T-cell (primary cell): Measurements from ENCODE around the gene GALT. TPM values are rescaled to one million over a fixed set of nuclear protein-coding genes. Genes with fewer than 3 reads are reported as not detected.
A peak's percentile ranks its signal among the peaks of the same experiment; 100 is the strongest.

Source experiments
- ATAC-seq, 4 experiments: fragments of 200-7000 bp in 3 of 4; fragments of 150-1000 bp in 1 of 4; cut with Tn5 transposase; replicated peaks in 1 of 4; 1 replicate in 3 of 4; 2 replicates in 1 of 4; pipeline ENCODE4 v1.10.0; 2021; ENCODE audit warnings: moderate library complexity in 3 of 4, mild to moderate bottlenecking in 2 of 4, moderate number of reproducible peaks in 1 of 4
- CTCF ChIA-PET, 2 donors: fragments of 300-600 bp; sonication (Branson Sonifier 250); formaldehyde crosslinking; loops; one replicate each; lab custom pipeline; 2022; ENCODE audit warnings: antibody characterized with exemption in 2 of 2; lab: Charles Lee
- POLR2A ChIA-PET, 2 donors: fragments of 300-600 bp; sonication (Branson Sonifier 250); formaldehyde crosslinking; loops; one replicate each; lab custom pipeline; 2022; ENCODE audit warnings: antibody characterized with exemption in 2 of 2; lab: Charles Lee
- DNase-seq, 35 experiments: peaks; one replicate each; pipeline versions ENCODE4 v3.0.0 to v3.0.0-alpha.2; 2013 to 2023
- H3K27ac ChIP-seq: one replicate; pipeline ENCODE4 v1.5.1; 2013; ENCODE audit warnings: low read length
- H3K27me3 ChIP-seq, 2 experiments: replicated peaks in 1 of 2; 1 replicate in 1 of 2; 2 replicates in 1 of 2; pipeline versions ENCODE4 v1.6.1 to v1.7.0; 2013; ENCODE audit warnings: low read length in 1 of 2, mixed read lengths in 1 of 2; ENCODE audit not compliant: control insufficient read depth in 2 of 2, insufficient read depth in 2 of 2; ENCODE audit errors: extremely low read depth in 1 of 2
- H3K36me3 ChIP-seq, 2 donors: 1 replicate in 1 of 2; 2 replicates in 1 of 2; pipeline versions ENCODE4 v1.6.1 to v1.7.0; 2013; ENCODE audit warnings: low read length in 1 of 2; ENCODE audit not compliant: control insufficient read depth in 2 of 2, insufficient read depth in 1 of 2; ENCODE audit errors: extremely low read depth in 1 of 2
- H3K4me1 ChIP-seq, 2 experiments: 1 replicate in 1 of 2; 2 replicates in 1 of 2; pipeline versions ENCODE4 v1.6.1 to v1.7.0; 2013; ENCODE audit warnings: low read length in 2 of 2, mixed read lengths in 1 of 2; ENCODE audit not compliant: insufficient read depth in 2 of 2, control insufficient read depth in 1 of 2; ENCODE audit errors: extremely low read depth in 1 of 2
- H3K4me3 ChIP-seq, 2 donors: 1 replicate in 1 of 2; 2 replicates in 1 of 2; pipeline versions ENCODE4 v1.5.1 to v1.7.0; 2013; ENCODE audit warnings: mild to moderate bottlenecking in 2 of 2, low read length in 1 of 2, moderate library complexity in 1 of 2; ENCODE audit not compliant: control insufficient read depth in 1 of 2; ENCODE audit errors: extremely low read depth in 1 of 2
- H3K9me3 ChIP-seq: 2 replicates; pipeline ENCODE4 v1.7.0; 2013
- H3K27ac Mint-ChIP-seq, 2 donors: one replicate each; pipeline ENCODE4 v1.8.0; 2020 to 2021; ENCODE audit warnings: mild to moderate bottlenecking in 2 of 2, mixed read lengths in 2 of 2
- H3K27me3 Mint-ChIP-seq, 2 donors: one replicate each; pipeline ENCODE4 v1.8.0; 2021 to 2022; ENCODE audit warnings: mixed read lengths in 2 of 2
- H3K36me3 Mint-ChIP-seq: one replicate; pipeline ENCODE4 v1.8.0; 2021; ENCODE audit warnings: mixed read lengths
- H3K4me1 Mint-ChIP-seq, 3 donors: one replicate each; pipeline ENCODE4 v1.8.0; 2020 to 2022; ENCODE audit warnings: mixed read lengths in 3 of 3, mild to moderate bottlenecking in 1 of 3
- H3K4me3 Mint-ChIP-seq, 3 donors: one replicate each; pipeline ENCODE4 v1.8.0; 2020 to 2022; ENCODE audit warnings: mild to moderate bottlenecking in 3 of 3, mixed read lengths in 3 of 3, moderate library complexity in 3 of 3
- H3K9me3 Mint-ChIP-seq, 3 donors: one replicate each; pipeline ENCODE4 v1.8.0; 2020 to 2022; ENCODE audit warnings: mixed read lengths in 3 of 3
- WGBS: methylation state at CpG from one replicate; pipeline ENCODE4 v1.1.5; 2013; ENCODE audit warnings: missing lambda C conversion rate; ENCODE audit not compliant: insufficient coverage; 5-methylcytosine and 5-hydroxymethylcytosine counted together
- total RNA-seq, 35 experiments: library from RNA in 6 of 35; stranded (reverse) in 6 of 35; fragments of 120-200 nt in 1 of 35; gene quantifications; one replicate each; pipeline versions ENCODE4 v1.2.1 to v1.2.4 and lab custom pipeline; 2013 to 2026

The GALT gene
- total RNA-seq, 5 donors from 2014 or later (not counting 1 experiment from before 2014, with no cell fraction given): 177 to 255 (median 215) TPM

DNA sequence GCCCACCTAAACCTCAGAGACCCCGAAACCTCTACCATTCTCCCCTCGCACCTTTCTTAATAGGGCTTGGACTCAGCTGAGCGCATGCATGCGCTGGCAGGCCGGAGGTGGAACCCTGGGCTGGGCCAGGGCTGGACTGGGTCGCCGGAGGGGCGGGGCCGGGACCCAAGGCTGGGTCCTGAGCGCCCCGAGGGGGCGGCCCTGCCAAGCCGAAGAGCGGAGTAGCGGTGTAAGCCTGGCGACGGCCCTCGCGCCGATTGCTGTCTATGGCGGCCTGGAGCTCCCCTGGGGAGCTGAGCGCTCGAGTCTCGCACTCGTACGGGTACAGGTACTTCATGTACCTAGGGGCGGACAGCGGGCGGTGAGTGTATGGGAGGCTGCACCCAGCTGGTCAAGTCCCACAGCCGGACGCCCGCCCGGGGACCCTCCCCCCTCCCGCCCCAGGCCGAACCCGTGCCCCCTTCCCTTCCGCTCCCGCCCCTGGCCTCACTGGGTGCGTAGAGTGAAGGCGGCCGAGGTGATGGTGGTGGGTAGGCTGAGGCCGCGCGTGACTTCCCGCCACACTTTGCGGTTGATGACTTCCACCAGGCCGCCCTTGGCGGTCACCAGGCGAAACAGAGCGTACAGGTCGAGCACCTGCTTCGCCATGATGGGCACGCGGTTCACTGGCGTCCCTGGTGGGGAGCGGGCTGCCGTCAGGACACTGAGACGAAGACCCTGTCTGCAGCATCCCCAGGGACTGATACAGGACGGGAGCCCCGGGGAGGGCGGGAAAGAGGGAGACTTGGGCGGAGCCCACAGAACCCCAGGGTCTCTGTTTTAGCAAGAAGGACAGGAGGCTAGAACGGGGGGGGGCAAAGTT is 22.9 kb upstream of the GALT start:
- no peak for ATAC-seq
- no peaks in the 10 kb centered on the region for H3K36me3 ChIP-seq
- H3K36me3 Mint-ChIP-seq: no peaks in the 10 kb centered on the region
- peaks cover 46 to 63% of the 10 kb centered on the region in 2 donors for H3K27me3 Mint-ChIP-seq
- no peaks in the 10 kb centered on the region for H3K9me3 Mint-ChIP-seq
- peak in 1 of 35 experiments; percentile 14 for DNase-seq
- H3K4me3 Mint-ChIP-seq: peak overlapping the region in 2 of 3 donors; percentile 21 to 46
- H3K27me3 ChIP-seq: peaks cover 12 to 72% of the 10 kb centered on the region in 2 experiments
- peaks cover 38 to 43% (median 38%) of the 10 kb centered on the region in 3 donors for H3K4me1 Mint-ChIP-seq
- ChIA-PET POLR2A (interaction anchor here in 1 of 2 donors (0.7 kb wide), 1 partner anchor 38 kb away, joined by 5 read pairs; no protein-coding TSS in a partner anchor), CTCF (interaction anchor here in 1 of 2 donors (0.6 to 0.8 kb wide), 2 partner anchors 12 to 107 kb away, joined by 3 read pairs; no protein-coding TSS in a partner anchor)
- H3K9me3 ChIP-seq: no peaks in the 10 kb centered on the region
- 14% methylated on average over 52 of the region's 63 CpGs for WGBS
- H3K27ac ChIP-seq: no peak overlapping the region
- no peak overlapping the region for H3K27ac Mint-ChIP-seq
- H3K4me1 ChIP-seq: peaks cover 9 to 44% of the 10 kb centered on the region in 2 experiments
- peak overlapping the region in 1 of 2 donors; percentile 7 for H3K4me3 ChIP-seq

DNA sequence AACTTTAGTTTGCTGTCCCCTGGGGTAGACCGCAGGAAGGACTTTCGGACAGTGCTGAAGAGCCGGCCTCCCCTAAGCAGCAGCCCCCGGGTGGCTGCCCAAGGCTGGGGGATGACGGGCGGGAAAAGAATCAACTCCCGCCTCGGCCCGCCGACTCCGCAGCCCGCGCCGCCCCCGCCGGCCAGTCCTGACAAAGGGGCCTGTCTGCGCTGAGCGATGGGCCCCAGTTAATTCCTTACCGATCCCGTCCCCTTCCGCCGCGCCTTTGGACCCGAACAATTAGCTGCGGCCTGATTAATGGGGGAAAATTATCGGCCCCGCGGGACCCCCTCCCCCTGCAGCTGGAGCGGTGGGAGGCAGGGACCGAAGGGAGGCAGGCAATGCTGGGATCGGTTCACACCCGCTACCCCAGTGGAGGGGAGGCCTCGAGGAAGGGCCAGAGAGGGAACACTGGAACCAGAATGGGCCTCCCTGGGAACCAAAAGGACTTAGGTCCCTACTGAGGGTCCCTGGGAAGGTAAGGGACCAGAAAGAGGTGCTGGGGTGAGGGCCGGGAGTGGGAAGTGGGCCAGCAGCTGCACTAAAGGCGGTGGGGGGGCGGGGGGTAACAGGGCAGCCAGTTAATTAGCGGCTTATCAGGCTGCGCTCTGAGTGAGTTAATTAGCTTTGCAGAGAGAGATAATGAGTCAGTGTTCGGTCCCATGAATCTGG is 21.8 kb upstream of the GALT start:
- H3K27ac ChIP-seq: no peak overlapping the region
- peaks cover 16 to 80% of the 10 kb centered on the region in 2 experiments for H3K27me3 ChIP-seq
- WGBS: 32% methylated on average over 39 of the region's 39 CpGs
- DNase-seq: no peak
- CTCF ChIA-PET: interaction anchor here (1.1 to 1.9 kb wide), 2 partner anchors 9 to 24 kb away, joined by 3 to 7 read pairs; no protein-coding TSS in a partner anchor
- H3K27me3 Mint-ChIP-seq: peaks cover 53 to 69% of the 10 kb centered on the region in 2 donors
- H3K36me3 ChIP-seq: no peaks in the 10 kb centered on the region
- no peaks in the 10 kb centered on the region for H3K9me3 ChIP-seq
- peaks cover 33 to 38% (median 37%) of the 10 kb centered on the region in 3 donors for H3K4me1 Mint-ChIP-seq
- H3K4me1 ChIP-seq: peaks cover 6 to 48% of the 10 kb centered on the region in 2 experiments
- no peak overlapping the region for H3K4me3 Mint-ChIP-seq
- H3K27ac Mint-ChIP-seq: no peak overlapping the region
- H3K4me3 ChIP-seq: no peak overlapping the region
- POLR2A ChIA-PET: no interaction called here
- no peaks in the 10 kb centered on the region for H3K9me3 Mint-ChIP-seq
- H3K36me3 Mint-ChIP-seq: no peaks in the 10 kb centered on the region
- no peak for ATAC-seq

DNA sequence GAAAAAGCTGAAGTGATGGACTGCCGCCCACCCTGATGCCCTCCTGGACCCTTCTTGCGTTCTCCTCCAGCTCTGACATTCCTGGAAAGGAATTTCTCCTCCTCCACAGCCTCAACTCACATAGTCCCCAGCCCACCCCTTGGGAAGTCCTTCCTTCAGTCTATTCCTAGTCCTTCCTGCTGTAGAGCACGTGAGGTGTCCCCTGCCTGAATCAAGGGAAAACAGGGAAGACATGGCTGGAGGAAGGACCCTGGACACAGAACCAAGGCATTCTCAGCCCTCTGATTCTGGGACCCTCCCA is 21.3 kb upstream of the GALT start:
- no peak overlapping the region for H3K27ac ChIP-seq
- Mint-ChIP-seq H3K27ac (no peak overlapping the region), H3K9me3 (no peaks in the 10 kb centered on the region), H3K36me3 (no peaks in the 10 kb centered on the region), H3K4me3 (no peak overlapping the region), H3K27me3 (peaks cover 58 to 74% of the 10 kb centered on the region in 2 donors), H3K4me1 (peaks cover 30 to 34% (median 34%) of the 10 kb centered on the region in 3 donors)
- peaks cover 6 to 45% of the 10 kb centered on the region in 2 experiments for H3K4me1 ChIP-seq
- no peaks in the 10 kb centered on the region for H3K9me3 ChIP-seq
- ChIA-PET POLR2A (no interaction called here), CTCF (interaction anchor here (0.6 to 1.9 kb wide), 3 partner anchors 9 to 638 kb away, joined by 3 to 7 read pairs (median 7); no protein-coding TSS in a partner anchor)
- DNase-seq (no peak), ATAC-seq (no peak)
- H3K4me3 ChIP-seq: no peak overlapping the region
- no peaks in the 10 kb centered on the region for H3K36me3 ChIP-seq
- WGBS: 69% methylated on average over 3 of the region's 3 CpGs
- peaks cover 17 to 85% of the 10 kb centered on the region in 2 experiments for H3K27me3 ChIP-seq

DNA sequence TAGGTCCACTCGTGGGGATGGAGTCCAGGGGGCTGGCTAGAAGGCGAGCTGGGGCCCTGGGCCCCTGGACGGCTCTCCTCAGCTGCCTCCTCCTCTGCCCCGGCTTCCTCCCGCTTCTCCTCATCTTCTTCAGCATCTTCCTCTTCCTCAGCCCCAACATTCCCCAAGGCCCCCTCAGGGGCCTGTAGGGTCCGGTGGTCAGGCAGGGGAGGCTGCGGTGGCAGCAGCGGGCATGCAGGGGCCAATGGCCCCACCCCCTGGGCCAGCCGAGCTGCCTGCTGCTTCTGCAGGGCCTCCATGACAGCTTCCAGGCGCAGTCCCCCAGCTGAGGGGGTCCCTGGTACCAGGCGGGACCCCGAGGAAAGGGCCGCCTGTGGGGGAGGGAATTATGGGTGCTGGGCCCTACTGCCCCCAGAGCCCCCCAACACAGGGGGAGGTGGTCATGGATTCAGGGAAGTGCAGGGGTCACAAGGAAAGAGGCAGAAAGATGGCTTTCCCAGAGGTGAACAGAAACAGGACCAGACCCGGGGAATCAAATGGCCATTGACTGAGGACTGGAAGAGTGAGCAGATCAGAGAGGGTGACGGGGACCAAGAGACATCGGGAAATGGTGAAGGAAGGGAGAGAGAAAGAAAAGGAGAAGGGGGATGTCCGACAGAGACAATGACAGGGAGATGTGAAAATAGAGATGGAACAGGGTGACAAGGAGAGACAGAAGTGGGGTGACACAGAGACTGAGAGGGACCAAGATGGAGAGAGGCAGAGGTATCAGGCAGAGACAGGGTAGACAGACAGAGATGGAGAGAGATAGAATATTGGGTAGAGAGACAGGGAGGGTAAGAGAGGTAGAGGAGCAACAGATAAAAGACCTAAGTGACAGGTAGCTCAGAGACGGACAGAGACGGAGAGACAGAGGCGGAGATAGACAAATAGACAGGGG is 18.5 kb upstream of the GALT start:
- Histone ChIP-seq H3K9me3 (no peaks in the 10 kb centered on the region), H3K27me3 (peaks cover 19 to 74% of the 10 kb centered on the region in 2 experiments), H3K36me3 (no peaks in the 10 kb centered on the region), H3K27ac (no peak overlapping the region), H3K4me3 (no peak overlapping the region), H3K4me1 (peaks cover 4 to 39% of the 10 kb centered on the region in 2 experiments)
- CTCF ChIA-PET: no interaction called here
- peak in 3 of 4 experiments; percentile 6 to 15 (median 13) for ATAC-seq
- H3K27ac Mint-ChIP-seq: peak overlapping the region in 1 of 2 donors; percentile 70
- H3K9me3 Mint-ChIP-seq: no peaks in the 10 kb centered on the region
- WGBS: 41% methylated on average over 15 of the region's 20 CpGs
- H3K4me1 Mint-ChIP-seq: peaks cover 19 to 25% (median 24%) of the 10 kb centered on the region in 3 donors
- H3K4me3 Mint-ChIP-seq: peak overlapping the region; percentile 70 to 84 (median 74)
- H3K36me3 Mint-ChIP-seq: no peaks in the 10 kb centered on the region
- POLR2A ChIA-PET: no interaction called here
- no peak for DNase-seq
- H3K27me3 Mint-ChIP-seq: peaks cover 50 to 60% of the 10 kb centered on the region in 2 donors

DNA sequence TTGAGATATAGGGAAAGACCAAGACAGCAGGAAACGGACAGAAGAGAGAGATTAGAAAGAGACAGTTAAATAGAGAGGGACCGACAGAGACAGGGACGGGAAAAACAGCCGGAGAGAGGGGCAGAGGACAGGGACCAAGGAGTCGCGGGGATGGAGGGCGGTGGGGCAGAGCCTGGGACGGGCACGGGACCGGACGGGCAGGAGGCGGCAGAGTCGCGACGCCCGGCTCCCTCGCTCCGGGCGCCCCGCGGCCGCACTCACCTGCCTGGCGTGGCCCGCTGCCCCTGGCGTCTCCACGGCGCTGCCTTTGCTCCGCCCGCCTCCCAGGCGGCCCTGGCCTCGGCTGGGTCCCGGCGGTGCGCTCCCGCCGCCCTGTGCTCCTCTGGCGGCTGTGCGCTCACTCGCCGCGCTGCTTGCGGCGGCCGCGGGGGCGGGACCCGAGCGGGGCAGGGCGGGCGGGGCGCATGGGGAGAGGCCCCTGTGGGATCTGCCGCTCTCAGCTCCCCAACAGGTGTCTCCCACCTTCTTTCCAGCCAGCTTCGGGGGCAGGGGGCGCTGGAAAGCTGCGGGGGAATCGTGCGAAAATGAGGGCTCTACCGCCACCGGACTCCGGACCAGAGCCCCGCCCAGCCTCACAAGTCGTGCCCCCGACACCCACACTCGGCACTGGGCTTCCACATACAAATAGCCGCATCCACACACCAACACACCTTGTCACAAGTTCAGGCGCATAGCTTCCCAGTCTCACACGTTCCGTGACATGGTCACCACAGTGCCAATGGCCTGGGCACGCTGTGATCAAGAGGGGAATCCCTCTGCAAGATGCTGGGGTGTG is 17.6 kb upstream of the GALT start, which contains the start of gene ARID3C:
TSS of gene ARID3C (minus strand) at position 411 of the 835 bp plus-strand sequence. CDS start 1,052 bp downstream, outside the sequence.
- Mint-ChIP-seq H3K9me3 (no peaks in the 10 kb centered on the region), H3K36me3 (no peaks in the 10 kb centered on the region), H3K4me3 (peak within 1 kb of the TSS; percentile 71 to 84 (median 83)), H3K27ac (peak within 1 kb of the TSS in 1 of 2 donors; percentile 70), H3K4me1 (peaks cover 17 to 26% (median 22%) of the 10 kb centered on the region in 3 donors), H3K27me3 (peaks cover 44 to 54% of the 10 kb centered on the region in 2 donors)
- H3K27me3 ChIP-seq: peaks cover 19 to 65% of the 10 kb centered on the region in 2 experiments
- DNase-seq (peak in 20 of 35 experiments; percentile 19 to 64 (median 35)), ATAC-seq (peak; percentile 83 to 90 (median 87))
- peaks cover 4 to 32% of the 10 kb centered on the region in 2 experiments for H3K4me1 ChIP-seq
- H3K4me3 ChIP-seq: peak within 1 kb of the TSS; percentile 37 to 64
- no peaks in the 10 kb centered on the region for H3K36me3 ChIP-seq
- ChIA-PET POLR2A (no interaction called here), CTCF (interaction anchor here (0.6 to 1.5 kb wide), 3 partner anchors 8 to 503 kb away, joined by 3 to 4 read pairs (median 3); partner anchors contain the start of genes DCTN3 (in 1 of the 2) and UBAP1 (in 1 of the 2))
- H3K9me3 ChIP-seq: no peaks in the 10 kb centered on the region
- H3K27ac ChIP-seq: no peak within 1 kb of the TSS
- WGBS: 1% methylated on average over 61 of the region's 69 CpGs
